Smooth muscle cell (in vitro differentiated cells): ENCODE results near the gene SLC25A38. TPM values are rescaled to one million over a fixed set of nuclear protein-coding genes. Genes with fewer than 3 reads are reported as not detected.
"Not testable (repeated sequence)": the region's sequence is repeated elsewhere in the genome, so short reads cannot be mapped to it uniquely, and the experiment has no call there.

Experiments used
- DNase-seq: peaks from one replicate; lab custom pipeline; 2025; ENCODE audit not compliant: unreplicated experiment; lab: John Stamatoyannopoulos, UW
- H2AFZ ChIP-seq: fragments of 200-600 bp; sonication (generic); 2 replicates; pipeline ENCODE4 v1.6.0; 2016; ENCODE audit warnings: antibody characterized with exemption, low read depth, mild to moderate bottlenecking
- H3F3A ChIP-seq: fragments of 200-600 bp; sonication (generic); 2 replicates; pipeline ENCODE4 v1.6.0; 2017; ENCODE audit warnings: antibody characterized with exemption, low read depth
- H3K27ac ChIP-seq: fragments of 200-600 bp; sonication (generic); 2 replicates; pipeline ENCODE4 v1.5.1; 2016; ENCODE audit warnings: low read depth, mild to moderate bottlenecking
- H3K27me3 ChIP-seq: fragments of 200-600 bp; sonication (generic); 2 replicates; pipeline ENCODE4 v1.6.1; 2016; ENCODE audit warnings: low read depth, mild to moderate bottlenecking
- H3K36me3 ChIP-seq: fragments of 200-600 bp; sonication (generic); 2 replicates; pipeline ENCODE4 v1.5.1; 2016; ENCODE audit warnings: low read depth
- H3K4me1 ChIP-seq: fragments of 200-600 bp; sonication (generic); 2 replicates; pipeline ENCODE4 v1.5.1; 2016; ENCODE audit warnings: low read depth
- H3K4me2 ChIP-seq: fragments of 200-600 bp; sonication (generic); 2 replicates; pipeline ENCODE4 v1.6.0; 2016; ENCODE audit warnings: mild to moderate bottlenecking
- H3K4me3 ChIP-seq: fragments of 200-600 bp; sonication (generic); 2 replicates; pipeline ENCODE4 v1.5.1; 2016; ENCODE audit warnings: mild to moderate bottlenecking
- H3K79me2 ChIP-seq: fragments of 200-600 bp; sonication (generic); 2 replicates; pipeline ENCODE4 v1.6.0; 2016; ENCODE audit warnings: low read depth, mild to moderate bottlenecking
- H3K9ac ChIP-seq: fragments of 200-600 bp; sonication (generic); 2 replicates; pipeline ENCODE4 v1.6.0; 2016; ENCODE audit warnings: low read depth
- H3K9me3 ChIP-seq: fragments of 200-600 bp; sonication (generic); replicated peaks from 2 replicates; pipeline ENCODE4 v1.5.1; 2016; ENCODE audit warnings: low read depth
- H4K20me1 ChIP-seq: fragments of 200-600 bp; sonication (generic); 2 replicates; pipeline ENCODE4 v1.6.0; 2016; ENCODE audit warnings: low read depth
- CTCF ChIP-seq: fragments of 200-600 bp; sonication (generic); IDR thresholded peaks from 2 replicates; pipeline ENCODE4 v1.5.1; 2017; ENCODE audit warnings: borderline replicate concordance, mild to moderate bottlenecking, antibody characterized with exemption; ENCODE audit not compliant: insufficient read depth, poor library complexity, severe bottlenecking
- WGBS: methylation state at CpG from one replicate; pipeline ENCODE4 v1.1.7; 2016; ENCODE audit warnings: low lambda C conversion rate; 5-methylcytosine and 5-hydroxymethylcytosine counted together
- polyA plus RNA-seq: library from polyadenylated mRNA; unstranded; fragments of >200 nt; fragmentation: Nextera tagmentation; extraction: Ambion mirVana; gene quantifications from 2 replicates; pipeline ENCODE4 v1.2.1, GENCODE V29; 2016
- total RNA-seq: library from RNA; depleted of rRNA; stranded (reverse); fragments of >200 nt; gene quantifications from 2 replicates; pipeline ENCODE4 v1.2.3, GENCODE V29; 2014

SLC25A38 gene
- total and polyA plus RNA-seq, 2 experiments from 2014 or later = 19.1 to 22.2 TPM

DNA sequence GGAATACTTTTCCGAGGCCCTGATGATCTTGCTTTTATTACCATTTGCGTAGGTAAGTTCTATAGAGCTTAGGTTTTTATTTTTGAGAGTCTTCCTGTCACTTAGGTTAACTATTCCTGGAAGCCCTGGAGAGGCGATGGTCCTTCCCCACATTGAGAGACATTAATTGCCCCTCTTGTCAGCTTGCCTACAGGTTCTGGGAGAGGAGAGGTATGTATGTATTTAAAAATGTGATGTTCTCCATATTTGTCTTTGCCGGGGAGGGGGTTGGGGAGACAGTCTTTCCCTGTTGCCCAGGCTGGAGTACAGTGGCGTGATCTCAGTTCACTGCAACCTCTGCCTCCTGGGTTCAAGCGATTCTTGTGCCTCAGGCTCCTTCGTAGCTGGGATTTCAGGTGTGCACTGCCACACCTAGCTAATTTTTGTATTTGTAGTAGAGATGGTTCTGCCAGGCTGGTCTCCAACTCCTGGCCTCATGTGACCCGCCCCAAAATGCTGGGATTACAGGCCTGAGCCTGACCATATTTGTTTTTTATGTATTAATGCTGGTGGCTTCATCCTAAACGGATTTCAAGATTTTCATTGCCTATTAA is 29.6 kb downstream of the SLC25A38 start:
- Histone ChIP-seq H3K4me3 (no peak overlapping the region), H4K20me1 (peaks cover 54% of the 10 kb centered on the region), H3F3A (peaks cover 59% of the 10 kb centered on the region), H3K4me1 (peaks cover 7% of the 10 kb centered on the region), H3K79me2 (peaks cover 20% of the 10 kb centered on the region), H3K9ac (no peak overlapping the region), H3K4me2 (no peak overlapping the region), H3K27me3 (no peaks in the 10 kb centered on the region), H3K36me3 (peaks cover 9% of the 10 kb centered on the region), H3K27ac (no peak overlapping the region), H3K9me3 (no peaks in the 10 kb centered on the region), H2AFZ (no peak overlapping the region)
- WGBS = 94% methylated on average over 9 of the region's 9 CpGs
- TF ChIP-seq CTCF = no peak
- no peak for DNase-seq

GRCh38 chr3:39413691-39414420 is 30.7 kb downstream of the SLC25A38 start:
- WGBS = 77% methylated on average over 6 of the region's 6 CpGs

GRCh38 chr3:39414421-39414907 is 31.3 kb downstream of the SLC25A38 start:
- no peaks in the 10 kb centered on the region for H3K9me3 ChIP-seq
- H3F3A ChIP-seq = peaks cover 46% of the 10 kb centered on the region
- H3K9ac ChIP-seq = no peak overlapping the region
- H4K20me1 ChIP-seq = peaks cover 39% of the 10 kb centered on the region
- no peak overlapping the region for H2AFZ ChIP-seq
- no peaks in the 10 kb centered on the region for H3K4me1 ChIP-seq
- H3K27me3 ChIP-seq = no peaks in the 10 kb centered on the region
- no peak overlapping the region for H3K27ac ChIP-seq
- no peak for DNase-seq
- TF ChIP-seq CTCF = no peak
- WGBS = 73% methylated on average over 2 of the region's 2 CpGs
- no peak overlapping the region for H3K4me2 ChIP-seq
- peaks cover 9% of the 10 kb centered on the region for H3K36me3 ChIP-seq
- H3K4me3 ChIP-seq = no peak overlapping the region
- H3K79me2 ChIP-seq = peaks cover 6% of the 10 kb centered on the region

More at GRCh38 chr3:39413691-39414420, 30.7 kb downstream of the SLC25A38 start:
- peaks cover 50% of the 10 kb centered on the region for H3F3A ChIP-seq
- H3K4me3 ChIP-seq = no peak overlapping the region
- H3K27ac ChIP-seq = no peak overlapping the region
- peaks cover 10% of the 10 kb centered on the region for H3K79me2 ChIP-seq
- peaks cover 9% of the 10 kb centered on the region for H3K36me3 ChIP-seq
- no peak overlapping the region for H2AFZ ChIP-seq
- H3K9me3 ChIP-seq = no peaks in the 10 kb centered on the region
- no peak overlapping the region for H3K9ac ChIP-seq
- no peaks in the 10 kb centered on the region for H3K27me3 ChIP-seq
- no peak for DNase-seq
- no peaks in the 10 kb centered on the region for H3K4me1 ChIP-seq
- peaks cover 45% of the 10 kb centered on the region for H4K20me1 ChIP-seq
- no peak overlapping the region for H3K4me2 ChIP-seq
- TF ChIP-seq CTCF = no peak

GRCh38 chr3:39415302-39415701 is 32.1 kb downstream of the SLC25A38 start:
- not testable (repeated sequence) for H3K27ac ChIP-seq, H3K79me2 ChIP-seq, H3K4me2 ChIP-seq, H2AFZ ChIP-seq, H3K36me3 ChIP-seq, H3K27me3 ChIP-seq, H3K4me3 ChIP-seq, DNase-seq, H3K9ac ChIP-seq, H3K9me3 ChIP-seq, H3K4me1 ChIP-seq
- Histone ChIP-seq H4K20me1 (peaks cover 31% of the 10 kb centered on the region), H3F3A (peaks cover 38% of the 10 kb centered on the region)
- WGBS = 93% methylated on average over 3 of the region's 3 CpGs
